ENCODE data around the gene ZBP1.

ZBP1 gene

GRCh38 chr20:57620274-57620990, at the start of gene ZBP1:
Gene ZBP1, minus strand, starts transcription at chr20:57620426. Its CDS starts 131 bp downstream, at chr20:57620295.
- no peak for DNase-seq (ENCODE audit: low spot score)

- no peak for DNase-seq (ENCODE audit: low spot score)
Measured at GRCh38 chr20:57669632-57670031, 49.4 kb upstream of the ZBP1 start.

GRCh38 chr20:57667924-57668782, 47.9 kb upstream of the ZBP1 start:
- no peak for DNase-seq (ENCODE audit: low spot score)

GRCh38 chr20:57667388-57667787, 47.2 kb upstream of the ZBP1 start:
- DNase-seq (ENCODE audit: low spot score) = no peak

- no peak for DNase-seq (ENCODE audit: low spot score)
Measured at GRCh38 chr20:57666834-57667157, 46.6 kb upstream of the ZBP1 start.

- DNase-seq (ENCODE audit: low spot score) = no peak
Measured at GRCh38 chr20:57666106-57666833, 46.0 kb upstream of the ZBP1 start.

- DNase-seq (ENCODE audit: low spot score) = no peak
Measured at GRCh38 chr20:57665589-57665971, 45.4 kb upstream of the ZBP1 start.

- no peak for DNase-seq (ENCODE audit: low spot score)
Measured at GRCh38 chr20:57664924-57665588, 44.8 kb upstream of the ZBP1 start.

- no peak for DNase-seq (ENCODE audit: low spot score)
Measured at GRCh38 chr20:57664476-57664875, 44.2 kb upstream of the ZBP1 start.

- no peak for DNase-seq (ENCODE audit: low spot score)
Measured at GRCh38 chr20:57663681-57664451, 43.6 kb upstream of the ZBP1 start.

GRCh38 chr20:57663241-57663640, 43.0 kb upstream of the ZBP1 start:
- no peak for DNase-seq (ENCODE audit: low spot score)

- DNase-seq (ENCODE audit: low spot score) = no peak
Measured at GRCh38 chr20:57662456-57663240, 42.4 kb upstream of the ZBP1 start.

GRCh38 chr20:57661746-57662455, 41.7 kb upstream of the ZBP1 start:
- no peak for DNase-seq (ENCODE audit: low spot score)

- no peak for DNase-seq (ENCODE audit: low spot score)
Measured at GRCh38 chr20:57660922-57661745, 40.9 kb upstream of the ZBP1 start.

- DNase-seq (ENCODE audit: low spot score) = no peak
Measured at GRCh38 chr20:57660181-57660921, 40.1 kb upstream of the ZBP1 start.

GRCh38 chr20:57659517-57660180, 39.4 kb upstream of the ZBP1 start:
- DNase-seq (ENCODE audit: low spot score) = no peak

- no peak for DNase-seq (ENCODE audit: low spot score)
Measured at GRCh38 chr20:57658833-57659516, 38.7 kb upstream of the ZBP1 start.

Data from RKO (cell line).